Activated effector memory CD4-positive, alpha-beta T cell treated with Interleukin-2 at 50 U/mL for 16 hours (primary cell): ENCODE results near the gene FOSL2.

Source experiments
- DNase-seq: peaks from one replicate; pipeline ENCODE4 v3.0.0-alpha.2; 2020

FOSL2 gene

DNA sequence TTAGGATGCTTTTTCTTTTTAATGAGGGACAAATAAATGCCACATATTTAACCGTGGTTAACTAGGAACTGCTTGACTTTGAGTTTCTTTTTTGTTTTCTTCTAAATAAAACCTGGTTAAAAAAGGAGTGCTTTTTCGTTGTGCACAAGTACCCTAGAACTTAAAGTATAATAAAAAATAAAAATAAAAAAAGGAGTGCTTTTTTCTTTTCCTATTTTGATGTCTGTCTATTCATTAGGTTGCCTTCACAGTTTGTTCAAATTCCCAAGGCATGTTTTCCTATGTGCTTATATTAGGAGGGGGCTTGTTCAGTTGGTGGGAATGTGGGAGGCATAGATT lies 4.4 kb downstream of the FOSL2 start:
- no peak for DNase-seq

DNA sequence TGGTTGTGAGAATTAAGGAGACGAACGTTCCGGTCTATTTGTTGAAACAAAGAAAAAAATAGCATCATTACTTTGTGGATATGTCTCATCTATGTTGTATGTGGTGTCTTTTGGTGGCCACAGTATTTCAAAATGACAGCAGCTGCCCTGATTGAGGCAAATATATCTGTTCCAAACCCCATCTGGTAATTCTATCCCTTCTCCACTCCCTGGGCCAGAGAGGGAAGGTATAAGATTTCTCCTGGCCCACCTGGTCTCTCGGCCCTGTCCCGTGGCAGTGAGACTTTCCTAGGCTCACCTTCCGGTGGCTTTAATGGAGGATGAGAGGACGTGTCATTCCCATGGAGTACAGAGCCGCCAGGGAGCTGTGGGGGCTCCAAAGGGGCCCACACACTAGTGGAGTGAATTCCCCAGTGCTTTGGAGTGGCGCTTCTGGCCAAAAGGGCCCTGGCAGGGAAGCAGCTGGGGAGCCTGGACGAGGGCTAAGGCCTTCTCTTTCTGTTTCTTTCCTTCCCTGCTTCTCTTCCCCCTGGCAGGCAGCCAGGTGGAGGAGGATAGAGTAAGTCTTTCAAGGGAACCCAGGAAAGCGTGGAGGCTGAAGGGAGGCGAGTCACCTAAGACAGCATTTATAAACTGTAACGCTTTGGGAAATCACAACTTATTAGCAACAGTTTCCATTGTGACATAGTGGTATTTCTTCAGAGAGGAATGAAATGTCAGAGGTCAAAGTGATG lies 5.6 kb downstream of the FOSL2 start:
- no peak for DNase-seq

DNA sequence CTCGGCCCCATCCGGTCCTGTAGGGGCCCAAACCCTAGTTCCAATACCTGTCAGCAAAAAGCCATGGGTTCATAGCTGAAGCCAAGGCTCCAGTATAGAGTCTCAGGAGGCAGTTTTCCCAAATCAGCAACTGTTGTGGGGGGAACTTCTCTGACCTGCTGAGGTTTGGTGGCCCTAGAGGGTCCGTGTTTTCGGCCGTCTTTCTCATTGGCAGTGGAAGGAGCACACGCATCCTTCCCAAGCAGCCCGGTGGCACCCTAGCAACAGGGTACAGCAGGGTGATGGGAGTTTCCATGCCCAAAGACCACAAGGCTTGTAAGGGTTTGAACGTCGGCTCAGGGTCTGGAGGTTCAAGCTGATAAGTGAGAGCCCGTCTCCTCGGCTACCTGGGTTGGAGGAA lies 6.6 kb downstream of the FOSL2 start:
- DNase-seq: no peak

DNA sequence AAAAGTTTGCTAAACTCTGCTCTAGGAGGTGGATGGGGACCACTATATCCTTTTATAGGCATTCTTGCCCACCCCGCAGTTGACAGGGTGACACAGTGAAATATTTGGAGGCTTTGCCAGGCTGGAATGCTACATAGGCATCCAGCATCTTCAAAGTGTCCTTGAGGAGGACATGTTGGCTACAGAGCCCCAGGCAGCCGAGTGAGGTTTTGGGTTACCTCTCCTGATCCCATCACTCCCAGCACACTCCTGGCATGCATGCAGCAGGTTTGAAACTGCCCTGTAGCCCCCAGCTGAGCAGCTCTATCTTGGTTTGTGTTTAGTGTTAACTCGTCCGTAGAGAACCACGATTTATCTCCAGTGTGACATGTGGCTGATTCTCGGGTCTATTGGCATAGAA lies 7.3 kb downstream of the FOSL2 start:
- no peak for DNase-seq

DNA sequence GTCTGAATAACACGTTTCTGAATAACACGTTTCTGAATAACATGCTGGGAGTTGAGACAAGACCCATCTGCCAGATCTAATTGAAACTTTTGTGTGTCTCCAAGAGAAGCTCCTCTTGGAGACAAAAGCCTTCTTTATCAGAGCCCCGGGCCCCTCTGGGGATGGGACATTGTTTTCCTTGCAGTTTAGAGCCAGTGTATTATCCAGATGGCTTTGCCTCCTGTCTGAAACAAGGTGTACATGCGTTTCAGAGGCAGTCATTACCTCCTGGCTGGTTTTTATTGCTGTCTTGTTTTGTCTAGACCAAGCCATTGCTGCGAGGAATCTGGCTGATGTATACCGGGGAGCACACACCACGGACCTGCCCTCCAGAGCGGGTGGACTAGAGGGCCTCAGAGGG lies 7.8 kb downstream of the FOSL2 start:
- DNase-seq: no peak

DNA sequence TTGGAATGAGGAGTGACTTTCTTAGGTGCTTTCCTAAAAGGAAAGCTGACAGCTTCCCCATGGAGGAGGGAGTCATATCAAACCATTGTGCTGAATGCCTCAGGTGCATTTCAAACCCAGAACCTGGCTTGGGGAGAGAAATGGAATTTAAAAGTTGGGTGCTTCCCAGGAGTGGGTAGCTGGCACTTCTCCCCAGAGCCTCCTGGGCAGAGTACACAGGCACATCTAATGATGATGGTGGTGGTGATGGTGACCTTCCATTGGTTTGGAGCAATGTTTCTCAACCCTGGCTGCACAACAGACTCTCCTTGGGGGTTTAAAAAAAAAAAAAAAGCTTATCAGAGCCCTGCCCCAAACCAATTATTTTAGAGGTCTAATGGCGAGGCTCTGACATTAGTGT lies 8.3 kb downstream of the FOSL2 start:
- DNase-seq: no peak

DNA sequence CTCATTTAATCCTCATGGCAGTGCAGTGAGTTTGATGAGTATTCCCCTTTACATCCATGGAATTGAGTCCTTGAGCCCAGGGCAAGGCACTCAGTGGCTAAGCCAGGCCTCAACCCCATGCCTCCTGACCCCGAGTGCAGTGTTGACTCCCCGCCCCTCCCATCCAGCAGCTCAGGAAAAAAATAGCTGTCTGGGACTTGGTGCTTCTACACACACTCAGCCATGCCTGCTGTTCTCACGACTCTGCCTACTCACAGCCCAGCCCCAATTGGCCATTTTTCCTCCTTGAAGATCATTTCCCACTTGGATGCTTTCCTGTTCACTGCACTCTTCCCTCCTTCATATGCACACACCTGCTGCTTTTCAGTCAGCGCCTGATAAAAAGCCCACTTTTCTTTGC lies 8.8 kb downstream of the FOSL2 start:
- DNase-seq: no peak

DNA sequence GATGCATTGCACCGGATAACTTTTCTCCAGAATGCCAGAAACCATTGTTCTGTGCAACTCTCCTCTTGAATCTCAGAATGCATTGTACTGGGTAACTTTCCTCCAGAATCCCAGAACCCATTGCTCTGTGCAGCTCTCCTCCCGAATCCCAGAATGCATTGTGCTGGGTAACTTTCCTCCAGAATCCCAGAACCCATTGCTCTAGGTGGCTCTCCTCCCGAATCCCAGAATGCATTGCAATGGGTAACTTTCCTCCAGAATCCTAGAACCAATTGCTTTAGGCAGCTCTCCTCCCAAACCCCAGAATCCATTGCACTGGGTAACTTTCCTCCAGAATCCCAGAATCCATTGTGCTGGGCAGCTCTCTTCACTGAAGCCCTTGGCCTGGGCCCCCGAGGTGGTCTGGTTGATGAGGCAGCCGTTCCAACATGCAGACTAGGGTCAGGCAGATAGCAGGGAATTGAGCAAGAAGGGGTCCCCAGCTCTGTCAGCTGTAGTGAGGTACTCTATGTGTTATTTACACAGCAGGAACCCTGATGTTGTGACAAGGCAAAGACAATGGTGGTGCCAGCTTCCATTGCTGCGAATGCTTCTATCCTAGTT lies 9.4 kb downstream of the FOSL2 start:
- no peak for DNase-seq

DNA sequence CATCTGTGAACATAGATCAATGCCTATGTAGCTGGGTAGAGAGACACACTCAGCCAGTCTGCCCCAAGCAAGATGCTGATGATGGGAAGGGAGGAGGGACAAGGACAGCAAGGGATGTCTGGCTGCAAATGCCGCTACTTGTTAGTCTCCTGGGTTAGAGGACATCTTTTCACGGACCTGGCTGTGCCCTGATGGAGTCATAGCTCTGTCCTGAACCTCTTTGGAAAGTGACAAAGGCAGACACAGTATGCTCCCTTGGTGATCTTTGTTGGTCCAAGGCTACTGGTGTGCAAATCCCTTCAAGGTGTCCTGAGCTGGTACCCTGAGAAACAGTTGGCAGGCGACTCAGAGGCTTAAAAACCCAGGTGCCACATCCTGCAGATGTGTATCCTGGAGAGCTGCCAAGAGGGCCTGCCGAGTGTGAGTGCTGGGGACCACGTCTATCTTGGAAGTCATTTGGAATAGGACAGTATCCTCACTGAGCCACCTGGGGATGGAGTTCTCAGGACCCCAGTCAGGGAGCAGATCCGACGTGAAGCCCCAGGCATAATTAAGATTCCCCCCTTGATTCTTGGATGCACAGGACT lies 10.8 kb downstream of the FOSL2 start:
- DNase-seq: no peak

DNA sequence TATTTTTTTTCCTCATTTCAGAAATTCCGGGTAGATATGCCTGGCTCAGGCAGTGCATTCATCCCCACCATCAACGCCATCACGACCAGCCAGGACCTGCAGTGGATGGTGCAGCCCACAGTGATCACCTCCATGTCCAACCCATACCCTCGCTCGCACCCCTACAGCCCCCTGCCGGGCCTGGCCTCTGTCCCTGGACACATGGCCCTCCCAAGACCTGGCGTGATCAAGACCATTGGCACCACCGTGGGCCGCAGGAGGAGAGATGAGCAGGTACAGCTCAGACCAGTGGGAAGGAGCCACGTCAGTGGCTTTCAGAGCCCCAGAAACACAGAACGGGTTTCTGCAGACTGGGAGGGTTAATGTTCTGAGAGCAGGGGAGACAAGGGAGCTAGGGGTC lies 11.4 kb downstream of the FOSL2 start:
- no peak for DNase-seq

DNA sequence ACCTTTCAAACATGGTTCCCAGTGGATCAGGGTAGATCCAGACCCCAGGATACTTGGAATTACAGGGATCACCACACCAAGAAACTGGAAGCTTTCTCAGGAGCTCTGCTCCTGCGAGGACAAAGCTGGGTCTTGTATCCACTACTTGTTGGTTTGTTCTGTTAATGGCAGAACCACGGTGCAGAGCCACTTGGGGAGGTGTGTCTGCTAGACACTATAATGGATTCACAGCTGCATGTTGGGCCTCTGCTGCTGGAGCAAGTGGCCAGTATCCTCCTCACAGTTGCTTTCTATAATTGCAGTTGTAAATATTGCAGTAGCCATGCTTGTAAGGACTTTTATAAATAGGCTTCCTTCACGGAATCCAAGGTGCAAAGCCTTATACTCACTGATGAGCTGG lies 12.9 kb downstream of the FOSL2 start:
- no peak for DNase-seq

DNA sequence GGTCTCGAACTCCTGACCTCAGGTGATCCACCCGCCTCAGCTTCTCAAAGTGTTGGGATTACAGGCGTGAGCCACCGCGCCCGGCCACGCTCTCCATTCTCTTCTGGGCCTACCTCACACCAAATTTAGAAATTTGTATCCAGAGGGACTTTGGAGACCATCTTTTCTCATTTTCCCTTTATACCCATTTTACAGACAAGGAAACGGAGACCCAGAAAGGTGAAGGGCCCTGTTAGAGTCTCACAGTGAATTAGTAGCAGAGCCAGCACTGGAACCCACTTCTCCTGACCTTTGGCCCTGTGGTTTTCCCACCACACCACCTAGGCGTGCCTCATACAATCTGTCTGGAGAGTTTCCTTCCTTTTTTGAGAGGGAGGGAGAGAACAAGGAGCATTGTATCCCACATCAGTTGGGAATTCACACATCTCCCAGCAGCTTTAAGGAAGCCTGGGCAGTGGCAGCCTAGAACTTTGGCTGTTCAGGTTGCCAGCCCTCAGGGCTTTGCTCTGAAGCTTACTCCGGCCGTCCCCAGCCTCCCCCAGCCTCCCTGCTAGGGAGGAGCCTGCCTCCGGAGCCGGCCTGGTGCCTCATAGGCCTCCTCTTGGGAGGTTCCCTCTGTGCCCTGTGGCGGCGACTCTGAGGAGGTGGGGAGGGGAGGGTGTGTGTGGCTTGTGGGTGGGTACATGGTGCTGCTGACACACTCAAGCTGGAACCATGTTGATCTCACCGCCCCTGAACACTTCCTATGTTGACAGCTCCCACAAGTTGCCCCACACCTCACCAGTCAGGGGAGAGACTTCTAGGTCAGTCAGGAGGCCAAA lies 13.8 kb downstream of the FOSL2 start:
- peak; percentile 56 for DNase-seq

DNA sequence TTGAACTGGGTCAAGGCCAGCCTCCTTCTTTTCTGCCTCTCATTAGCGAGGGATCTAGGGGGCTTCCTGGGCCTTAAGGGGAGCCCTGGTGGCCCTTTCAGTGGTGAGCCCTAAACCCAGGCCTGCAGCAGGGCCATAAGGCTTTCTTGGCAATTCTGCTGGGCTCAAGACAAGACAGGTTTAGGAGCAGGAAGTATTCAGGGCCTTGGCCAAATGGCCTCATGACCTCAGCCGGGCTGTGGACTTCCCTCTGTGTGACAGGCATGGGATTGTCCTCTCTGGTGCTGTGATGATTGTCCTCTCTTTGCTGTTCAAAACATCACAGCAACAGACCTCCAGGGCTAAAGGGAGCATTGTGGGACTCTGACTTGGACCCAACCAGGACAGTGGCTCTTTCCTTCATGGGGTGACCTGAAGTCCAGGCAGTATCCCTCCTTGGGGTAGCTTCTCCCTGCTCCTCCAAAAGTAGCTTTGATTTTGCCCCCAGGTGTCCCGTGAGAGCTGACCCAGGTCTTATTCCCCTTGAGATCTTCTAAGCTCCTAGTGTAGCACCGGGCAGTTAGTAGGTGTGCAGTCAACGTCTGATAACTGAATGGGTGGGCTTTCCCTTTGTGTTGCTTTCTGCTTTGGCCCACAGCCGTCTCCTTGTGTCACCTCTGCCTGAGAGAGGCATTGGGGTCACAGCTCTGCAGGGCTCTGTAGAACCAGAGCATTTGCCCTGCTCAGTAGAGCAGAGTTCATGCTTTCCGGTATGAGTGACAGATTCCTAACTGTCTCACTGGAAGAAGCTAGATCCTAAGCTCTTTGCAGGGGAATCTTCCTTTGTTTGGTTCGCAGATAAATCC lies 14.7 kb downstream of the FOSL2 start:
- DNase-seq: no peak

DNA sequence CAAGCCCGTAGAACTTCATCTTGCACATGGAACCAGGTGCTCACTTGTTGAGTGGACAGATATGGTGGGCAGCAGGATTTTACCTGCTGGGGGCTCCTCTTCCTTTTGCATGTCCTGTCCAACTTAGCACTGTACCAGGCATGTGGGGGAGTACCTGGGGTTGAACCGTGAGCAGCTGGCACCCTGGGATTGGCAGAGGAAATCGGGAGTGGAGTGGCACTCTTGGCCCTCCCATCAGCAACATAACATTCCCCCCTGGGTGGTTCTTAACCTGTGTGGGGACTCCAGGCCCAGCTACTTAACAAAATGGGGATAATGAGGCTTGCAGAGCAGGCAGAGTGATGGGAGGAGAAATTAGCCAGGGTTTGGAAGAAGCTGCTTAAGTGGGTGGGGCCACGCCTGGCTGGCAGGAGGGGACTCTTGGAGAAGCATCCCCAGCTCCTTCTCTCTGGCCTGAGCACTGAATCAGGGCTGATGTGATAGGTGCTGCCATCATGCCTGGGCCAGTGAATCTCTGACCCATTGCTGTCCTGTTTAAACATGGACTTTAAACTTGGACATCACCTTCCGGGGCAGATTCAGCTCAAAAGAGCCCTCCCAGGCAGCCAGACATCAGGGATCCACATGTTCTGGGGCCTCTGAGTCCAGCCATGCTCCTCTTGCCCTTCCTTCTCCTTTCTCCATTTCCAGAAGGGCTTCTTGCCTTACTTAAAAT lies 15.5 kb downstream of the FOSL2 start:
- no peak for DNase-seq

DNA sequence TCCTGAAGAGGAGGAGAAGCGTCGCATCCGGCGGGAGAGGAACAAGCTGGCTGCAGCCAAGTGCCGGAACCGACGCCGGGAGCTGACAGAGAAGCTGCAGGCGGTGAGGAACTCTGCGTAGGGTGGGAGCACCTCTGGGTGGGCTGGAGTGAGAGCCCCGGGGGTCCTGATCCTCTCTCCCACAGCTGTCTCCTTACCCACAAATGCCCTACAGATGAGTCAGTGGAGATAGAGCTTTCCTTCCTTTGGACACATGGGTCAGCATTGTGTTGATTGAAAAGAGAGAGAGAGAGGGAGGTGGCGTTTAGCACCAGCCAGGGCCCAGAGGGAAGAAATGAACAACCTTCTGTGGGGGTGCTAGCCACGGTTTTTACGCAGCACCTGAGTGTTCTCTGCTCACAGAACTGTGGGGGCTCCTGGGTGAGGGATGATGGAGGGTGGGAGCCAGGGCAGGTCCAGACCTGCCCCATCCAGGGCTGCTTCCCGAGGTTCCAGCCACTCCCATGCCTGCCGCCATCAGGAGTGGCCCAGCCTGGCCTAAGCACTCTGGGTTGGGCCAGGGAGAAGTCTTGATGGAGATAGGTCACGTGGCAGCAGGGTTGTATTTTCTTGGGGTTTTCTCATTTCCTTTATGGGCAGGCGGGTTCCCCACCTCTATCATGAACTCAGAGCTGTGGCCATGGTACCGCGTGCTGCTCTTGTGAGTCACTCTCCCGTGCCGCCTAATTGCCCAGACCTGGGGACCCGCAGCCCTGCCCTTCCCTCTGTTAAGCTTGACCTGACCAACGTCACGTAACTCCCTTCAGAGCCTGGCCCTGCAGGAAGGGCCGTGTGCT lies 16.3 kb downstream of the FOSL2 start:
- DNase-seq: peak; percentile 62

DNA sequence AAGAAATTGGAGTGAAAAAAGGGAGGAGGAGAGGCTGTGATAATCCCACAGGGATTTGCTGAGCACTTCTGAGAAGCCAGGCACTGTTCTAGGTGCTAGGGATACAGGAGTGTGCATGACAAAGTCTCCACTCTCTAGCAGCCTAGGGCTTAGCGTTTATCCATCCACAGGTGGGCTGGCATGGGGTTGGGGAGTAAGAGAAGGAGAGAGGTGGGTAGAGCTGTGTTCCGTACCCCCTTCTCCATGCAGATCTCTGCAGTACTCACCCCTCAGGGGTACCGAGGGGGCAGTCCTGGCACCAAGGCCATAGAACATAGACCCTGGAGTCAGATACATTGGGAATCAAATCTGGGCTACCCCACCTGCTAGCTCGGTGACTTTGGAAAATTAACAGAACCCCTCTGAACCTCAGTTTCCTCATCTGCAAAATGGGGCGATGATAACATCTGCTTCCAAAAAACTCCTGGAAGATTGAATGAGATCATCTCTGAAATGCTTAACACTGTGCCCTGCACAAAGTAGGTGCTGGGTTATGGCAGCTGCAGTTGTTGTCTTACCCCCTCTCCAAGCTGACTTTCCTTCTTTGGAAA lies 18.6 kb downstream of the FOSL2 start:
- no peak for DNase-seq

DNA sequence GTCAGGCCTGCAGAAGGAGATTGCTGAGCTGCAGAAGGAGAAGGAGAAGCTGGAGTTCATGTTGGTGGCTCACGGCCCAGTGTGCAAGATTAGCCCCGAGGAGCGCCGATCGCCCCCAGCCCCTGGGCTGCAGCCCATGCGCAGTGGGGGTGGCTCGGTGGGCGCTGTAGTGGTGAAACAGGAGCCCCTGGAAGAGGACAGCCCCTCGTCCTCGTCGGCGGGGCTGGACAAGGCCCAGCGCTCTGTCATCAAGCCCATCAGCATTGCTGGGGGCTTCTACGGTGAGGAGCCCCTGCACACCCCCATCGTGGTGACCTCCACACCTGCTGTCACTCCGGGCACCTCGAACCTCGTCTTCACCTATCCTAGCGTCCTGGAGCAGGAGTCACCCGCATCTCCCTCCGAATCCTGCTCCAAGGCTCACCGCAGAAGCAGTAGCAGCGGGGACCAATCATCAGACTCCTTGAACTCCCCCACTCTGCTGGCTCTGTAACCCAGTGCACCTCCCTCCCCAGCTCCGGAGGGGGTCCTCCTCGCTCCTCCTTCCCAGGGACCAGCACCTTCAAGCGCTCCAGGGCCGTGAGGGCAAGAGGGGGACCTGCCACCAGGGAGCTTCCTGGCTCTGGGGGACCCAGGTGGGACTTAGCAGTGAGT lies 19.4 kb downstream of the FOSL2 start:
- DNase-seq: no peak

DNA sequence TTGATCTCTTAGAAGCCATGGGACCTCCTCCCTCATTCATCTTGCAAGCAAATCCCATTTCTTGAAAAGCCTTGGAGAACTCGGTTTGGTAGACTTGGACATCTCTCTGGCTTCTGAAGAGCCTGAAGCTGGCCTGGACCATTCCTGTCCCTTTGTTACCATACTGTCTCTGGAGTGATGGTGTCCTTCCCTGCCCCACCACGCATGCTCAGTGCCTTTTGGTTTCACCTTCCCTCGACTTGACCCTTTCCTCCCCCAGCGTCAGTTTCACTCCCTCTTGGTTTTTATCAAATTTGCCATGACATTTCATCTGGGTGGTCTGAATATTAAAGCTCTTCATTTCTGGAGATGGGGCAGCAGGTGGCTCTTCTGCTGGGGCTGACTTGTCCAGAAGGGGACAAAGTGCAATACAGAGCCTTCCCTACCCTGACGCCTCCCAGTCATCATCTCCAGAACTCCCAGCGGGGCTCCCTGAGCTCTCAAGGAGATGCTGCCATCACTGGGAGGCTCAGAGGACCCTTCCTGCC lies 20.0 kb downstream of the FOSL2 start:
- no peak for DNase-seq

DNA sequence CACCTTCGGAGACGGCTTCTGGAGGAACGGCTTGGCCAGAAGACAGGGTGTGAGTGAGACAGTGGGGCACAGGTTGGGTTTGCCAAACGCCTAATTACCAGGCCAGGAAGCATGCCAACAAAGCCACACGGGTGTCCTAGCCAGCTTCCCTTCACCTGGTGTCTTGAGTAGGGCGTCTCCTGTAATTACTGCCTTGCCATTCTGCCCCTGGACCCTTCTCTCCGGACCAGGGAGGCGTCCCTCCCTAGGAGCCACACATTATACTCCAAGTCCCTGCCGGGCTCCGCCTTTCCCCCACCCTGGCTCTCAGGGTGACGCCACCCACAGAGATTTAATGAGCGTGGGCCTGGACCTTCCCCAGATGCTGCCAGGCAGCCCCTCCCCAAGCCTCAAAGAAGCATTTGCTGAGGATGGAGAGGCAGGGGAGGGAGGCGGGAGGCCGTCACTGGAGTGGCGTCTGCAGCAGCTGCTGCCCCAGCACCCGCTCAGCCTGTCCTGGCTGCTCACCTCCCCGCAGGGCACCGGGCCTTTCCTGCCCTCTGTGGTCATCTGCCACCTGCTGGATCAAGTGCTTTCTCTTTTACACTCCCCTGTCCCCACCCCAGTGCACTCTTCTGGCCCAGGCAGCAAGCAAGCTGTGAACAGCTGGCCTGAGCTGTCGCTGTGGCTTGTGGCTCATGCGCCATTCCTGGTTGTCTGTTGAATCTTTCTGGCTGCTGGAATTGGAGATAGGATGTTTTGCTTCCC lies 20.7 kb downstream of the FOSL2 start:
- no peak for DNase-seq
